ENCODE measurements around the gene TNIK. TPM values are rescaled to one million over a fixed set of nuclear protein-coding genes. Genes with fewer than 3 reads are reported as not detected.

The TNIK gene
- total RNA-seq, 2 donors from 2014 or later: 96.4 to 98.9 TPM

GRCh38 chr3:171283183-171283847 is 176.9 kb downstream of the TNIK start:
- Mint-ChIP-seq H3K4me1 (peaks cover 38% of the 10 kb centered on the region), H3K27me3 (no peaks in the 10 kb centered on the region), H3K4me3 (peak overlapping the region; percentile 3), H3K36me3 (ENCODE audit: low read depth) (no peaks in the 10 kb centered on the region), H3K27ac (no peak overlapping the region)
- ATAC-seq: no peak
- DNase-seq: no peak
- no peaks in the 10 kb centered on the region for H3K9me3 ChIP-seq (ENCODE audit: control insufficient read depth, low read length, poor library complexity, severe bottlenecking)

GRCh38 chr3:171282041-171282440 is 178.2 kb downstream of the TNIK start:
- H3K27me3 Mint-ChIP-seq: no peaks in the 10 kb centered on the region
- no peak overlapping the region for H3K4me3 Mint-ChIP-seq
- no peaks in the 10 kb centered on the region for H3K9me3 ChIP-seq (ENCODE audit: control insufficient read depth, low read length, poor library complexity, severe bottlenecking)
- DNase-seq: no peak
- H3K27ac Mint-ChIP-seq: no peak overlapping the region
- no peaks in the 10 kb centered on the region for H3K36me3 Mint-ChIP-seq (ENCODE audit: low read depth)
- H3K4me1 Mint-ChIP-seq: peaks cover 34% of the 10 kb centered on the region
- ATAC-seq: no peak

GRCh38 chr3:171281256-171281992 is 178.8 kb downstream of the TNIK start:
- ATAC-seq (no peak), DNase-seq (no peak)
- Mint-ChIP-seq H3K4me3 (no peak overlapping the region), H3K27ac (no peak overlapping the region), H3K36me3 (ENCODE audit: low read depth) (no peaks in the 10 kb centered on the region), H3K27me3 (no peaks in the 10 kb centered on the region), H3K4me1 (peaks cover 29% of the 10 kb centered on the region)
- H3K9me3 ChIP-seq (ENCODE audit: control insufficient read depth, low read length, poor library complexity, severe bottlenecking): no peaks in the 10 kb centered on the region

GRCh38 chr3:171279972-171280371 is 180.2 kb downstream of the TNIK start:
- DNase-seq (no peak), ATAC-seq (no peak)
- Mint-ChIP-seq H3K4me1 (peaks cover 27% of the 10 kb centered on the region), H3K4me3 (no peak overlapping the region), H3K27me3 (no peaks in the 10 kb centered on the region), H3K36me3 (ENCODE audit: low read depth) (peaks cover 3% of the 10 kb centered on the region), H3K27ac (no peak overlapping the region)
- H3K9me3 ChIP-seq (ENCODE audit: control insufficient read depth, low read length, poor library complexity, severe bottlenecking): no peaks in the 10 kb centered on the region

DNA sequence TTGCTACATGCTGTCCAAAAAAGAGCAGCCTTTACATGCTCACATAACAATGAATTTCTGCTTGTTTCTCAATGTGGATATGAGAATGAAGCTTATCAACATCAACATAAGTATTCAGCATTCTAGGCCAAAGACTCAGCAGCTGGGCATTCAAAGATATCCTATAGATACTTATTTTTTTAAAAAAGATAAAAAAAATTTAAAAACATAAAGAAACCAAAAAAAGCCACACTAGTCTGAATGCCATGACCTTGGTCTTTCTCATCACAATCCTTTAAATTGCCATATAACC is 182.0 kb downstream of the TNIK start:
- no peak overlapping the region for H3K27ac Mint-ChIP-seq
- peaks cover 30% of the 10 kb centered on the region for H3K4me1 Mint-ChIP-seq
- H3K4me3 Mint-ChIP-seq: no peak overlapping the region

DNA sequence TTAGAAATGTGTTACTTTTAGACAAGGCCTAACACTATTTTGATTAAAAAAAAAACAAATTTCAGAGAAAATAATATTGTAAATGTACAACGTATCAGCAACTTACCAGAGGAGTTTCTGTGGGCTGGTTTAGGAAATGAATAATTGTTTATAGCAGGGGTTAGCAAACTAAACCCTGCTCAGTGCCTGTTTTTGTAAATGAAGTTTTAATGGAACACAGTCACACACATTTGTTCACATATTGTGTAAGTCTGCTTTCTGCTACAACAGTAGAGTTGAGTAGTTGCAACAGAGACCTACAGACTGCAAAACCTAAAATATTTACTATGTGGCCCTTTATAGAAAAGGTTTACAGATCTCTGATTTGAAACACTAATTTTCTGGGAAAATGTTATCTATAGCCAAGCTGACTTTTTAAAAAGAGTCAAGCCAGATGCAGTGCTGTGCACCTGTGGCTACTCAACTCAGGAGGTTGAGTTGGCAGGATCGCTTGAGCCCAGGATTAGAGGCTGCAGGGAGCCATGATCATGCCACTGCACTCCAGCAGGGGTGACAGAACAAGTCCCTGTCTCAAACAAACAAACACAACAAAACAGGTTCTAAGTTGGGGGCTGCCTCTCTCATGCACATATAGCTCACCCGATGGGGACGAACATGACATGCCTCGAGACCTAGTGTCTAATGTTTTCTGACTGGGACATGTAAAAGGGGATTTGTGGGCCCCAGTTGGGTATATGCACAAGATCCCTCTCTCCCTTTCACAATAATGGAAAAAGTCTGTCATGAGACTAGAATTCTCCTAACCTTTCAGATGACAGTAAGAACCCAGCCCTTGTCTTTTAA is 182.5 kb downstream of the TNIK start:
- no peak for DNase-seq
- Mint-ChIP-seq H3K36me3 (ENCODE audit: low read depth) (peaks cover 5% of the 10 kb centered on the region), H3K4me3 (no peak overlapping the region), H3K27ac (no peak overlapping the region), H3K4me1 (peaks cover 27% of the 10 kb centered on the region), H3K27me3 (no peaks in the 10 kb centered on the region)
- H3K9me3 ChIP-seq (ENCODE audit: control insufficient read depth, low read length, poor library complexity, severe bottlenecking): no peaks in the 10 kb centered on the region
- ATAC-seq: no peak

More for the DNA sequence above, 182.0 kb downstream of the TNIK start:
- ATAC-seq (no peak), DNase-seq (no peak)
- no peaks in the 10 kb centered on the region for H3K27me3 Mint-ChIP-seq
- H3K9me3 ChIP-seq (ENCODE audit: control insufficient read depth, low read length, poor library complexity, severe bottlenecking): no peaks in the 10 kb centered on the region
- peaks cover 5% of the 10 kb centered on the region for H3K36me3 Mint-ChIP-seq (ENCODE audit: low read depth)

DNA sequence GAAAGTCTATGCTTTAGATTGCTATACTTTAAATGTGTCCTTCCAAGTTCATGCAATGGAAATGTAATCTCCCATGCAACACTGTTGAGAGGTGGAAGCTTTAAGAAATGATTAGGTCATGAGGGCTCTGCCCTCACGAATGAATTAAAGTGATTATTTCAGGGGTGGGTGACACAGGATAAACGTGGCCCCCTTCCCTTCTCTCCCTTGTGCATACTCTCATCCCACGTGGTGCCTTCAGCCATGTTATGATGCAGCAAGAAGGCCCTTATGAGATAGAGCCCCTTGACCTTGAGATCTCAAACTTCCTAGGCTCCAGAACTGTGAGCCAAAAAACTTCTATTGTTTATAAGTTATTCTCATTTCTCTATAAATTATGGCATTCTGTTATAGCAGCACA is 183.3 kb downstream of the TNIK start:
- no peak for DNase-seq
- Mint-ChIP-seq H3K27ac (no peak overlapping the region), H3K4me3 (no peak overlapping the region), H3K36me3 (ENCODE audit: low read depth) (peaks cover 7% of the 10 kb centered on the region), H3K27me3 (no peaks in the 10 kb centered on the region), H3K4me1 (peaks cover 30% of the 10 kb centered on the region)
- H3K9me3 ChIP-seq (ENCODE audit: control insufficient read depth, low read length, poor library complexity, severe bottlenecking): no peaks in the 10 kb centered on the region
- ATAC-seq: no peak

DNA sequence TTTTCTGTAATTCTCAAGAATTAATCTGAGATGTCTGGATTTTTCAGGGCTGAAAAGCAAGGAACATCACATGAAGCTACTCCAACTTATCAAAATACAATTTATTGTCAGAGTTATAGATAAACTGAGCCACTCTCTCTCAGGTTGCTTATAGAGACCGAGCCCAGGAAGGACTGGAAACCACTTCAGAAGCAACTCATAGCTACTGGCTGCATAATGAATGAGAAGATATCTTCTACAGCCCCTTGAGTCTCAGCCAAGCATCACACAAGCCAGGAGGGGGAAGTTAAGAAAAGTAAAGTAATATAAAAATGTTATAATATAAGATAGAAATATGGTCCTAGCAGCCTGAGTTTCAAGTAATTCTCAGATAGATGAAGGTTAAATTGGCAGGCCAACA is 186.0 kb downstream of the TNIK start:
- Mint-ChIP-seq H3K27me3 (no peaks in the 10 kb centered on the region), H3K36me3 (ENCODE audit: low read depth) (peaks cover 7% of the 10 kb centered on the region), H3K4me1 (peaks cover 37% of the 10 kb centered on the region), H3K4me3 (no peak overlapping the region), H3K27ac (peak overlapping the region; percentile 88)
- ATAC-seq: peak; percentile 67
- DNase-seq: no peak
- no peaks in the 10 kb centered on the region for H3K9me3 ChIP-seq (ENCODE audit: control insufficient read depth, low read length, poor library complexity, severe bottlenecking)

DNA sequence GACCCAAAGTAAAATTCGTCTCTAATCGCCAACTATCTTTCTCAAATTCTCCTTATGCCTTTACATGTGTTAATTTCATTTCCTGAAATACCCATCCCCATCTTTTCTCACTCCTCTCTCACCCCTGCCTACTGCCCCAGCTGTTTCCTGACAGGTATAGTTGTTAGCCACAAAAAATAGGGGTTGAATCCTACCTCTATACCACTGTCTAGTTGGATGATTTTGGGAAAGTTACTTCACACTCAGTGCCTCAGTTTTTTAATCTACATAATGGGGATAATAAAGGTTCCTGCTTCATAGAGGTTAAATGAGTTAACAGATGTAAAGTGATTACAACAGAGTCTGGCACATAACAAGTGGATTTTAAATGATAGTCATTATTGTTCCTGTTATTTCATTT is 189.7 kb downstream of the TNIK start:
- H3K27me3 Mint-ChIP-seq: no peaks in the 10 kb centered on the region
- H3K27ac Mint-ChIP-seq: peak overlapping the region; percentile 86
- no peak for DNase-seq
- no peak for ATAC-seq
- H3K9me3 ChIP-seq (ENCODE audit: control insufficient read depth, low read length, poor library complexity, severe bottlenecking): no peaks in the 10 kb centered on the region
- peaks cover 7% of the 10 kb centered on the region for H3K36me3 Mint-ChIP-seq (ENCODE audit: low read depth)
- peak overlapping the region; percentile 64 for H3K4me3 Mint-ChIP-seq
- peaks cover 60% of the 10 kb centered on the region for H3K4me1 Mint-ChIP-seq

DNA sequence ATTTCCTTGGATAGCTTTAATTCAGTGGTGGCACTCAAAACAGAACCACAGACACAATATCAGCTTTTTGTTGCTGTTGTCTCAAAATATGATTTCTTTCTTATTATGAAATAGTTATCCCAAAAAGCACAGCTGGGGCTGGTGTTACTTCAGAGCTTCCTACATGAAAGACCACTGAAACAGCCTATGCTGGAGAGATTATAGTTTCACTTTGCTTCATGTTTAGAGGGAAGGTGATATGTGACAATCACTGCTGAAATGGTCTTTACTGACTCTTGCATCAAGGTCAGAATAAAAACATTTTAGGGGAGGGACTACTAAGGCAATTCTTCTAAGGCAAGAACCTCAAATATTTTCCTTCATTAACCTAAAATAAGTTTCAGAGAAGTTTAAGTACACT is 190.7 kb downstream of the TNIK start:
- Mint-ChIP-seq H3K36me3 (ENCODE audit: low read depth) (peaks cover 2% of the 10 kb centered on the region), H3K4me1 (peaks cover 52% of the 10 kb centered on the region), H3K27me3 (no peaks in the 10 kb centered on the region), H3K4me3 (peak overlapping the region; percentile 64), H3K27ac (peak overlapping the region; percentile 86)
- ATAC-seq (peak; percentile 69), DNase-seq (no peak)
- no peaks in the 10 kb centered on the region for H3K9me3 ChIP-seq (ENCODE audit: control insufficient read depth, low read length, poor library complexity, severe bottlenecking)

- DNase-seq (no peak), ATAC-seq (no peak)
- H3K9me3 ChIP-seq (ENCODE audit: control insufficient read depth, low read length, poor library complexity, severe bottlenecking): no peaks in the 10 kb centered on the region
- Mint-ChIP-seq H3K4me3 (no peak overlapping the region), H3K4me1 (peaks cover 49% of the 10 kb centered on the region), H3K27ac (peak overlapping the region; percentile 86), H3K36me3 (ENCODE audit: low read depth) (peaks cover 2% of the 10 kb centered on the region), H3K27me3 (no peaks in the 10 kb centered on the region)
Observed at GRCh38 chr3:171268677-171269076, 191.5 kb downstream of the TNIK start.

DNA sequence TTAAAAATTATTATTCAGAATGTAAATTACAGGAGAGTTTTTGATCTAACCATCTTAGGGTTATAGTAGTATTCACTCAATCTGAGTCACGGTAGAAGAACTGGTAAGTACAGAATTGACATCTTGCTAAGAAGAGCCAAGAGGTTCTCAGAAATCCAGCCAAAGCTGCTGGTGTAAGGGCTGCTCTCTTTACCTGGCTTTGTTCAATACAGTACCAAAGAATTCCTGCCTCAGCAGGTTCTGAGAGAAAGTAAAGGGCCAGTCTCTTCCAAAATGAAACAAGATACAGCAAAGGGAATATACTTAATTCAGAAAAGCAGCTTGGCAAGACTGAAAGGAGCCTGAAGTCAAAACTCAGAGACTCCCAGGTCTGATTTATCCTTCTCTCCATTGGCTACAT is 193.1 kb downstream of the TNIK start:
- H3K36me3 Mint-ChIP-seq (ENCODE audit: low read depth): no peaks in the 10 kb centered on the region
- ATAC-seq: peak; percentile 48
- no peaks in the 10 kb centered on the region for H3K9me3 ChIP-seq (ENCODE audit: control insufficient read depth, low read length, poor library complexity, severe bottlenecking)
- H3K4me3 Mint-ChIP-seq: peak overlapping the region; percentile 28
- DNase-seq: no peak
- H3K4me1 Mint-ChIP-seq: peaks cover 53% of the 10 kb centered on the region
- H3K27ac Mint-ChIP-seq: peak overlapping the region; percentile 87
- H3K27me3 Mint-ChIP-seq: no peaks in the 10 kb centered on the region

- no peaks in the 10 kb centered on the region for H3K9me3 ChIP-seq (ENCODE audit: control insufficient read depth, low read length, poor library complexity, severe bottlenecking)
- Mint-ChIP-seq H3K4me3 (peak overlapping the region; percentile 28), H3K27ac (peak overlapping the region; percentile 87), H3K27me3 (no peaks in the 10 kb centered on the region), H3K4me1 (peaks cover 54% of the 10 kb centered on the region), H3K36me3 (ENCODE audit: low read depth) (no peaks in the 10 kb centered on the region)
- ATAC-seq: peak; percentile 9
- DNase-seq: no peak
Observed at GRCh38 chr3:171266740-171267073, 193.5 kb downstream of the TNIK start.

Data from T-helper 17 cell (primary cell).